Stimulated activated CD8-positive, alpha-beta memory T cell treated with anti-CD3 and anti-CD28 coated beads, Interleukin-4, amount 100 ng/mL, for 24 hours (primary cell): ENCODE data around the gene PPP1R12B.
"Not testable (repeated sequence)": the region's sequence is repeated elsewhere in the genome, so short reads cannot be mapped to it uniquely, and the experiment has no call there.

Source experiments
- DNase-seq: peaks from one replicate; pipeline ENCODE4 v3.0.0-alpha.2; 2020; ENCODE audit warnings: low read depth

PPP1R12B gene

DNA sequence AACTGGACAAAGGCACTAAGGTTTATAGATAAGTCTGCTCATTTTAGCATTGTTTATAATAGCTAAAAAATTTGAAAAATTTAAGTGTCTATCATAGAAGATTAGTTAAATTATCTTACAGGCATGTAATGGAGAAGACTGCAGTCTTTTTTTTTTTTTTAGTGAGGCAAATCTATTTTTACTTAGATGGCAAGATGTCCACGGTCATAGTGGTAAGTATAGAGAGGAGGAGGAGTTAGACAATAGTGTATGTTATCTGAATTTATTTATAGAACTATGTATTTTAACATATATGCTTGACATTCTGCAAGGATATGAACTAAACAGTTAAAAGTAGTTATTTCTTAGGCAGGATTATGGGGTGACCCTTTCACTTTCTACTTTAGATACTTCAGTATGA lies 212.7 kb downstream of the PPP1R12B start:
- no peak for DNase-seq

DNA sequence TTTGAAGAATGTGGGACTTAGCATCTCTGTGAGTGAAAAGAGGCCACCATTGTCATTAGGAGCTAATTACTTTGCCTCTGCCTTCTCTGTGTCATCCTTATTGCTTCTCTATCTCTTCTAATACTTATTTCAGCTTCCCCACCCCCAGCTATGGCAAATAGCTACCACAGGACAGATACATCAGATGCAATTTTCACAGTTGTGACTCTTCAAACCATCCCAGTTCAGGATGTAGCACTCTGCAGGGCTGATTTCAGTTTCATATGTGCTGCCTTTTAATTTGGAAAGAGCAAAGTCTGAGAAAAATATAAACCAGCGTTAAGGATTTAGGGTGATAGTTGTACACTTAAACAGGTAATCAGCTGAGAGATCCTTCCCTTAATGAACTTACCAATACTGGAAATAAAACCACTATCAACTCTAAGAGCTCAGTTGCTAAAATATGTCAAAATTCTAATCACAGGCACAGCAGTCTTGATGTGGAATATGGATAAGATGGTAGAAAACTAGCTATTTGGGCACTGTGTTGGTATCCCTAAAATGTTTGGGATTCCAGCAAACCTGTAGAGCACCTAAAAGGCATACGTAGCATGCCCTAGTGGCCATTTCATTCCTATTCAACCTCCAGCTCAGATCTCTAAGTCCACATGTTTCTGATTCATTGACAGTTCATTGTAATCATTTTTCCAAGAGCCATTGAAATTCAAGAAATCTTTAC lies 213.4 kb downstream of the PPP1R12B start:
- DNase-seq: no peak

DNA sequence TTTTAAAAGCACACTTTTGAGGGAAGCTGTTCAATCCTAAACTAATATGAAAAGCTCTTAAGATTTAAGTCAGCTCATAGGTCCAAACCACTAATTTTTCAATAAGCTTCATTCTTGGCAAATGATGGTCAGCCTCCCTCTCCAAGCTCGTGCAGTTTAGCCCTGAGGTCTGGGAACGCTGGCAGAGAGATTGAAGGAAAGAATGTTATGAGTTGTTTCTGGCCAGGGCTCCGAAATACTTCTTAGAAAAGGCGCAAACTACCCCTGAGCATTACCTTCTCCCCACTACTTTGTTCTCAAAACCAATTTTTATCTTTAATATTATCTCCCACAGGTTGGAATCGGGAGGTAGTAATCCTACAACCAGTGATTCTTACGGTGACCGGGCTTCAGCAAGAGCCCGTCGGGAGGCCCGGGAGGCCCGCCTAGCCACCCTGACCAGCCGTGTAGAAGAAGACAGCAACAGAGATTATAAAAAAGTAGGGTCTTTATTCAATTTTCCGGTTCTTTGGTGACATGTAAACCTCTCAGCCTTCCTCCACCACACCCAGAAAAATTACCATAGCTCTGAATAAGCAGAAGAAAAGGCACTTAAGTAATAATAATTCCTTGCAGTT lies 214.1 kb downstream of the PPP1R12B start:
- DNase-seq: no peak

GRCh38 chr1:202563818-202564217 lies 215.3 kb downstream of the PPP1R12B start:
- DNase-seq: no peak

- no peak for DNase-seq
These were observed 216.5 kb downstream of the PPP1R12B start for GRCh38 chr1:202564958-202565495.

DNA sequence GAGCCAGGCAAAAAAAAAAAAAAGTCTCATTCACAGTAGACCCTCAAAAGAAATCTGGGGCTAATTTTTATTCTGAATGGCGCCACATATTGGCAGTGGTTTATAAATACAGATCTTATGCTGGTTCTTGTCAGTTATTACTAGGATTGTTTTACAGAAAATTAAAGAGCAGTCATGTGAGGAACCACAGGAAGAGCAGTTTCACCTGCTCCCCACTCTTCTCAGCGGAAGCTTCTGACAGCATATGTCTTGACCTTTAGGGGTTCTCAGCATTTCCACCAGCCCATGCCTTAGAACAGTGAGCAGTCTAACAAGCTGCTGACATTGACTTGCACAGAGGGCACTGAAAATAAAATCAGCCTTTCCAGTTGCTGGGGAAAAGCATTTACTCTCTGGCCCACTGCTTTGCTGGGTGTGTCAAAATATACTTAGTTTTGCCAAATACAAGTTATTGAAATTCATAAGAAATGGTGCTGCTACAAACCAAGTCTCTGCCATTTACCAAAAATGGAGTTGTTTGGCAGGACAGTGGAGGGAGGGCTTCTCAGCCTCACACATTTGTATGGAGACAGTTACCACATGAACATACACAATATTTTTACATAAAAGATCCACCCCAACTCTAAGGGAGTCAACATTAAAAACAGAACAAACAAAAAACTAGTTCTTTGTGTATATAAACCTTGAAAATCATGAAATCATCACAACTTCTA lies 217.5 kb downstream of the PPP1R12B start:
- no peak for DNase-seq

- DNase-seq: no peak
These were observed 219.2 kb downstream of the PPP1R12B start for GRCh38 chr1:202567738-202568137.

- no peak for DNase-seq
These were observed 219.9 kb downstream of the PPP1R12B start for GRCh38 chr1:202568410-202568809.

DNA sequence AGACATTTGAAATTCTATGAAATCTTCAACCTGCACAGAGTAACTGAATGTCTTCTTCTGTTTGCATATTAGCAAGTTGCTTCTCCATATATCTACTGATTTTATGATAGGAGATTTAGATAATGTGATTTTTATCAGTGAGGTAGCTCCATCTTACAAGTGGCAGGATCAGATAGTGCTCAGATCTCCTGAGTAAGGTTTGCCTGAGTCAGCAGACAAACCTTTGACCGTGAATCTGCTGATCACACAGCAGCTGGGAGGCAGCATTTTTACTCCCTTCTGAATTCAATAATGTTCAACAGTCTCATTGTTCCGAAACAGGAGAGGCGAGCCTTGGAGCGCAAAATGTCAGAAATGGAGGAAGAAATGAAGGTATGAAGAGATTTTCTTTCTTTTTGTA lies 220.3 kb downstream of the PPP1R12B start:
- DNase-seq: no peak

DNA sequence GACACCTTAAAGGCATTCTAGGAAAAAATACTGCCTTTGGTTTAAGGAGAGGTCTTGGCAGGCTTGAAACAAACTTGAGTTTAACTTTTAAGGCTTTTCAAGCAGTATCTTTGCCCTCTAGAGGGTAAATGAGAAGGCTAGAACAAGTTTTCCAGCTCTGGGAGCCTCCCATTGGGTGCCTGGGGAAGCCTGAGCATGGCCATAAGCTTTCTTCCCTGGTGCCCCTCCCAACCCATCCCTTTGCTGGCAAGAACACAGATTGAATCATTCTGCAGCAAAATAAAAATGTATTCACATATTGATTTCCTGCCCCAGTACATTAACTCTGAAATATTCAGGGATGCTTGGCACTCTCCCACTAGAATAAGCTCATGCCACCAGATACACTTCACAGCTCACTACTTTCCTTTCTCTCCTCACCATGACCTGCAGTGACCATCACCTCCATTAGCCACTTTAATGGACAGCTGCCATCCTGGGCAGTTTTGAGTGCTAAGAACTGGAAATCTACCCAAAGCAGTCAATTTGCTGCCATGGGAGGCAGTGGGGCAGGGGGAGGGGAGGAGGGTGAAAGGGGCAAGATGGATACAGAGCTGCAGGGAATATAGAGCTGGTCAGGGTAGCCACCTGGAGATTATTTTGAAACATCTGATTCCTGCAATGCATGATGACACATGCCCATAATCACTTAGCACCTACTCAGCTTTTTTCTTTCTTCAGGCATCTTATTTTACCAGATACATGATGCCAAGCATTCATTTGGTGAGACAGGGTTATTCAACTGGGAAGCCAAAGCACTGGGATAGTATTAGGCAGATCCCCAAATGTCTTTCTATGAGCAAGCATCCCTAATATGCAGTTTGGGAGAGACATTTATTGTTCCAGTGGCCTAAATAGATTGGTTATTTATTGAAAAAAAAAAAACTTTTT lies 221.2 kb downstream of the PPP1R12B start:
- DNase-seq: no peak

DNA sequence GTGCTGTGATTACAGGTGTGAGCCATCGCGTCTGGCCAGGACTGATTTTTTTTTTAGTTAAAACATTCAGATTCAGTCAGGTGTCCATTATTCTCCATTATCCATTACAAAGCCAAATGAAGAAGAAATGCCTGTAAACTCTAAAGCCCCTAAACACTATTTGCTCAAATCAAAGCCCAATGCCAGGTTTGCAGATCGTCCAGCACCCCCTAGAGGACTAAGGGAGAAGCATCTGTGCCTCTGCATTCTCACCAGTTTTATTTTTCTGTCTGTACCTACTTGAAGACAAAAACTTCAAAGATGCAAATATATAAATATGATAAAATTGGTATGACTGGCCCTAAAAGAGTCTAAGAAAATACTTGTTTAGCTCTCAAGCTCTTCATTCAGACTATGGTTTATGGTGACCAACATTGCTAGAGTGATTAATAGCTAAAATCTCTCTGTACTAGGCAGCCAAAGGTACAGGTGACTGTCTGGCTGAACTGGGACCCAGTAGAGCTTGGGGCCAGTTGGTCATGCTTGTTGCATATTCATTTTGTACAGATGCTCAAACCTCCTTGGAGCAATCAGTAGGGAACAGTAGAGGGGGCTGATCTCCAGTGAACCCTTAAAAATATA lies 223.3 kb downstream of the PPP1R12B start:
- no peak for DNase-seq

- no peak for DNase-seq
These were observed 224.4 kb downstream of the PPP1R12B start for GRCh38 chr1:202572867-202573266.

DNA sequence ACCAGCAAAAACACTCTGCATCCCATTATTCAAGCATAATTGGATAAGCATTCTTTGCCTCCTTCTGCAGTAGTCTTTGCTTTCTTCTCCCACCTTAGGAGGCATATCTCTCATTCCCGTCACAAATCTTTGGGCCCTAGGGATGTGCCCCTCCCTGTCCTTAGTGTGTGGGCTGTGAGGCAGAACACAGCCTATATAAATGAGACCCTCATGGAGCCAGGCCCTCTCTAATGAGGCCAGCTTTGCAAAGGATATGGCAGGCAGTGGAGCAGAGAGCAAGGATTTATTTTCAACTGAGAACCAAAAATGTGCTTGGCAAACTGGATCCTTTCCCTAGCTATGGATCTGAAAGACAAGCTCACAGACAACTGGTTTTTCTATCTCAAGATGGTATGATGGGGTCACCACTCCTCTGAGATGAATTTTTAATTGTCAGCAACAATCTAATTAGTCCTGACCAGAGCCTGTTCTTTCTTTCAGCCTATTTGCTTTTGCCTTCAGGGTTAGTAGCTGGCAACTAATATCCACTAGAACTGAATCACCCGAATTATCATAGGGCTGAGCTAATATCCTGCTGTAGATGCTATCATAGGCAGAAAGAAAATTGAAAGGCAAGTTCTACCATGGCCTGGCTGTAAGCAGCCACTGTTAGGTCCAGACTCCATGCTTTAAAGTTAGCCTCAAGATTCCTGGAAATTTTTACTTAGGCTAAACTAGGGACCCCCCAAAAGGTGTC lies 227.6 kb downstream of the PPP1R12B start:
- DNase-seq: no peak

DNA sequence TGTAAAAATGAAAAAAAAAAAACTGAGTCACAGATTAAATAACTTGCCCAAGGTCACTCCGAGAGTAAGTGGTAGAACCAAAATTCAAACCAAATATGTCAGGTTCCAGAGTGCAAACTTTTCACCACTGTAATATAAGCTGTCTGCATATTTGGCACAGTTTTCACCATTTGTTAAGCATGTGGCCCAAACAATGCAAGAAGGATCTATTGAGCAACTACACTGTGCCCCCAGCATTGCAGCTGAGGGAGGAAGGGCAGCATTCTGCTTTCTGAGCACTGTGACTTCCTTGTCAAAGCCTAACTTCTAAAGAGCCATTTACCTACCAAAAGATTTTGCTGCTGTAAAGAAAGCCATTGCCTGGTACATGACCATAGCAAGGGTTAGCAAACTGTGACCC lies 228.3 kb downstream of the PPP1R12B start:
- no peak for DNase-seq

GRCh38 chr1:202577381-202577780 lies 228.9 kb downstream of the PPP1R12B start:
- no peak for DNase-seq

DNA sequence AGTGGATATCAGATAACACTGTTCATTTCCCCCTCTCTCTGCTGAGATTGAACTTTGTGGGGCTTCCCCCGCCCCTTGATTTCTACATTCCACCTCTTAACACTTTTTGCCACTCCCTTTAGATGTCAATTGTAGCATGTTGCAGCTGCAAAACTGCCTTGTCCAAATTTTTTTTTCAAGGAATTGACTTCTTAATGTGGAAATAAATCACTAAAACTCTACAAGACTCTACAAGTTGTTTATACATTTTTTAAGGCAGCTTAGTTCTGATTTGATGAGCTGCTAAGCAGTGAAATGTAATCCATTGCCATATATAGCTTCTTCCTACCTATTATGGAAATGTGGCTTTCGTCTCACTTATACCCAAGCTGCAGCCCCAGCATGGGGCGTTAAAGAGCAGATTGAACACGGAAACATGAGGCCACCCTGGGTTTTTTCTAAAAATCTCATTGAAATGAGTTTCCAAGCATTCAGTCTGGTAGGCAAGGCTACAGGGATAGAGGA lies 229.6 kb downstream of the PPP1R12B start:
- DNase-seq: no peak

GRCh38 chr1:202578565-202578964 lies 230.1 kb downstream of the PPP1R12B start:
- DNase-seq: no peak

DNA sequence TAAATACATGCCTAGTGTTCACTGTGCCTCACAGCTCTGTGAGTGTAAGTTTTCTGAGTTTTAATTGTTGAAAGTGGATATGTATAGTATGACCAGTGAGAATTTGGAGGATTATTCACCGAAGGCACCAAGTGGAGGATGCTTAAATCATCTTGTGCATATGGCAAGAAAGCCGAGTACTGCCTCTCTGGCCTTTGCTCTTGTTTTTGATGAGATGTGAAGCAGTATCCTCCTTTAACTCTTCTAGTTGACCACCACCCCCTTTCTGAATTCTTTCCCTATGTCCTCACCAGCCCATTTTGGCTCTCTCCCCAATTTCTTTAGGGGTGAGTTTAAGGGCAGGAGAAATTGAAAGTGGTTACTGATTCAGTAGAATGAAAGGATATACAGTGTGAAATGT lies 231.3 kb downstream of the PPP1R12B start:
- no peak for DNase-seq

DNA sequence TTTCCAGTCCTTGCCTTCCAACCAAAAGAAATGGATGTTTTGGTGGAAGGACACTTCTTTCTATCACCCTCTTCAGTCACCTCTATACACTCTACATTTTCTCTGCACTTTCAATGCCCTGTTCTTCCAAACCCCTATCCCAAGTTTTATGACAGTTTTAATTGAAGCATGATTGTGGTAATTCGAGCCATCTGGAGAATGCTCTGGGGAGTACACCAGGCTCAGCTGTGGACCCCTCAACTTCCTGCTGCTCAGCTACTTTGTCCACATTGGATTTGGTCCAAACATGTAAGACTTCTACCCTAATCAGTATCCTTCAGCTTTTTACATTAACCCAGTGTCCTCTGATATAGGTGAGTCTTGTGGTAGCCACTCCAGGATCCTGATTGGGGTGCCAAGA lies 232.1 kb downstream of the PPP1R12B start:
- no peak for DNase-seq

GRCh38 chr1:202582350-202582749 lies 233.9 kb downstream of the PPP1R12B start:
- not testable (repeated sequence) for DNase-seq
